Measurements from ENCODE around the gene WBP4. TPM values are rescaled to one million over a fixed set of nuclear protein-coding genes. Genes with fewer than 3 reads are reported as not detected.
"Not testable (repeated sequence)": the region's sequence is repeated elsewhere in the genome, so short reads cannot be mapped to it uniquely, and the experiment has no call there.

The WBP4 gene
- polyA plus RNA-seq (ENCODE audit: insufficient read length in 4 of 4): 10 to 100 TPM; 22.3 to 25.2 (median 24.5) TPM

- peak; percentile 96 to 99 (median 98) for DNase-seq (ENCODE audit: low read depth in 4 of 4, low spot score in 2 of 4)
Measured at GRCh38 chr13:41061075-41061913, at the start of gene WBP4. Gene WBP4 (plus strand): TSS chr13:41061509. CDS start chr13:41061674, 165 bp downstream.

GRCh38 chr13:41012536-41012935 lies 48.8 kb upstream of the WBP4 start:
- DNase-seq (ENCODE audit: low read depth in 4 of 4, low spot score in 2 of 4): no peak

DNA sequence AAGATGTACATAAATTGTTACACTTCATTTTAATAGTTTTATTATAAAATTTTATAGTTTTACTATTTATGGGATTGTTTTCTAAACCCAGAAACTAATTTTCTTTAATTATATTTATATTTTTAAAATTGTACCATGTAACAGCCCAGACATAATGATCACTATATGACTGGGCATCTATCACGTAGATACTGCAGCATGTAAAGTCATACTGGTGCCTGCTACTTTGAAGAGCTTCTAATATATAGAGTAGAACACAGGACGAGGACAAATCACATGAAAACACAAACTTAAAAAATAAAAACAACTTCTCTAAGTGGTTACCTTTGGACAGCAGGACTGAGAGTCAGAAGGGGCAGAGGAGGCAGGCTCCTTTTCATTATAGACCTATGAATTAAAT lies 47.5 kb upstream of the WBP4 start:
- no peak for DNase-seq (ENCODE audit: low read depth in 4 of 4, low spot score in 2 of 4)

GRCh38 chr13:41015920-41016319 lies 45.4 kb upstream of the WBP4 start:
- DNase-seq (ENCODE audit: low read depth in 4 of 4, low spot score in 2 of 4): no peak

DNA sequence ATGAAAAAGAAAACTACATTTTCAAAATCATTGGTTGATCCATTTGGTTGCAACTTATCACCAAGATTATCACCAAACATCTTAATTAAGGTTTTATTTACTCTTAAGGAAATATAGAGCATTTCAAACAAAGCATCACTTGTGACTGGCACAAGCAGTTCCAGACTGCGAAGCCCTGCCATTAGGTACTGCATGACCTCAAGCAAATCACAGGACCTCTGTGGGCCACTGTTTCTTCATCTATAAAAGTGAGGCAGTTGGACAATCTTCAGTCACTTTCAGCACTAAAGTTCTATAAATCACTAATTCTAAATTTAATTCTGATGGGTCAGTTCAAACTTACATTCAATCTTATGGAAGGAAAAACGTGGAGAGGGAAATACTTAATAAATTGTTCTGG lies 44.1 kb upstream of the WBP4 start:
- DNase-seq (ENCODE audit: low read depth in 4 of 4, low spot score in 2 of 4): no peak

DNA sequence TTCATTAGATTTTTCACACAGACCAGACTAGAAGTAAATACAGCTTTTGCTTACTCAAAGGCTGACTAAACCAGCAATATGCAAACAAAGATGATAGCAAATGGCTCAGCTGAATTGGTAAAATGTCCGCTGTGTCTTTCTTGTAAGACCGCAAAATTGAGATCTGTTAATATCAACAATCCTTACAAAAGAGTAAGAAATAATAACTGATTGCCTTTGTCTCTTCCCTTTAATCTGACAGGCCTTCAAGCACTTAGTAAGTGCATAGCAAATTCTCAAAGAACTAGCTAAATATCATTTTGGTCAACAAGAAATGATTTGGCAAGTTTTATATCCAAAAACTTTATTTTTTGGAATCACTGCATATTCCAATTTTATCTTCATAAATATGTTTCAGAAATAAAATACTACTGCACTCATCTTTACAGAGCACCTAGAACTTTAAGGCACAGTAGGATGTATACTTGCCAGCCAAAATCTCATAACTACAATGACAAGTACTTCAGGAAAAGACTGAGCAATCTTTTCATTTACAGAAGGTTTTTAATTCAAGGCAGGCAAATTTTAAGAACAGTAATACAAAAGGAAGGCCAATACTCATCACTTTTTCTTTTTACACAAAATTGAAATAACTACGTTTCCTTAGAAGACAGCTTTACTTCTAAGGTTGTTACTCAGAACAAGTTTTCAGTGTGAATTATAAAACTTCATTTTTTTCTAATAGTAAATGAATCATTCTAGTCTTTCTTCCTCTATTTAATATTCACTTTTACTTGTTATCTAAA lies 43.3 kb upstream of the WBP4 start:
- no peak for DNase-seq (ENCODE audit: low read depth in 4 of 4, low spot score in 2 of 4)

- no peak for DNase-seq (ENCODE audit: low read depth in 4 of 4, low spot score in 2 of 4)
Measured at GRCh38 chr13:41018602-41018948, 42.7 kb upstream of the WBP4 start.

DNA sequence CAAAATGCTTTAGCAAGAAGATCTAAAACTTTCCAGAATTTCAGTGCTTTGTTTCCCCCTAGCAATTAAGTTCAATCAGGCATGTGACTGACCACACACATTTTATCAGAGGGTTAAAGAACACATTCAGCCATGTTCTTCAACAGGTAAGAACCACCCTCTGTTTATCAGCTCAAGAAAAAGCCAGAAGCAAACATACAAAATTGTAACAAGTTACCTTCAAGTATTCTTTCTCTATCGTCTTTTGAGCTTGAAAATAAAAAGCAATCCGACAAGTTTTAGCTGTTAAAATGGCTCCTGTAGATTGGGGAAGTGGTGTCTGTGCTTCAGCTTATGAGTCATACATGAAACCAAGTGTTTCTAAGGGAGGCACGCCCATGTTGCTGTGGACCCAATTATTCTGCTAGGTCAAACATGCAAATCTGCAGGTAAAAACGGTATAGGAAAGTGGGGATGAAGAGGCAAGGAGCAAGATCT lies 42.3 kb upstream of the WBP4 start, which contains the start of gene ELF1:
ELF1 (minus strand) TSS at position 306 of the 477 bp plus-strand sequence. CDS start 37,262 bp downstream, outside the sequence.
- peak in 2 of 4 donors; percentile 36 to 41 for DNase-seq (ENCODE audit: low read depth in 4 of 4, low spot score in 2 of 4)

- DNase-seq (ENCODE audit: low read depth in 4 of 4, low spot score in 2 of 4): peak in 1 of 4 donors; percentile 12
Measured at GRCh38 chr13:41019578-41020347, 41.5 kb upstream of the WBP4 start.

- DNase-seq (ENCODE audit: low read depth in 4 of 4, low spot score in 2 of 4): no peak
Measured at GRCh38 chr13:41025518-41025917, 35.8 kb upstream of the WBP4 start.

DNA sequence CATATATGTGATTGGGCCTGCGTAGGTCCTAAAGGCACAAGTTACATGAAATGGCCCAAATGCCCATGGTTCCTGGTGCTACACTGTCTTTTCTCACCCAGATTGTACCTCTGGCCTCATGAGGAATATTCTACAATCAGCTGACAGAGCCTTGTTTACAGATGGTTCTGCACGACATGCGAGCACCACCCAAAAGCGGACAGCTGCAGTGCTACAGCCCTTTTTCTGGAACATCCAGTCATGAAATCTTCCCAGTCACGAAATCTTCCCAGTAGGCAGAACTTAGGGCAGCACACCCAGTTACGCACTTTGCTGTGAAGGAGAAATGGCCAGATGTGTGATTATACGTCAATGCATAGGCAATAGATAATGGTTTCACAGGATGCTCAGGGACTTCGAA lies 34.5 kb upstream of the WBP4 start:
- DNase-seq (ENCODE audit: low read depth in 4 of 4, low spot score in 2 of 4): no peak

GRCh38 chr13:41028051-41028450 lies 33.3 kb upstream of the WBP4 start:
- no peak for DNase-seq (ENCODE audit: low read depth in 4 of 4, low spot score in 2 of 4)

GRCh38 chr13:41029629-41030028 lies 31.7 kb upstream of the WBP4 start:
- no peak for DNase-seq (ENCODE audit: low read depth in 4 of 4, low spot score in 2 of 4)

DNA sequence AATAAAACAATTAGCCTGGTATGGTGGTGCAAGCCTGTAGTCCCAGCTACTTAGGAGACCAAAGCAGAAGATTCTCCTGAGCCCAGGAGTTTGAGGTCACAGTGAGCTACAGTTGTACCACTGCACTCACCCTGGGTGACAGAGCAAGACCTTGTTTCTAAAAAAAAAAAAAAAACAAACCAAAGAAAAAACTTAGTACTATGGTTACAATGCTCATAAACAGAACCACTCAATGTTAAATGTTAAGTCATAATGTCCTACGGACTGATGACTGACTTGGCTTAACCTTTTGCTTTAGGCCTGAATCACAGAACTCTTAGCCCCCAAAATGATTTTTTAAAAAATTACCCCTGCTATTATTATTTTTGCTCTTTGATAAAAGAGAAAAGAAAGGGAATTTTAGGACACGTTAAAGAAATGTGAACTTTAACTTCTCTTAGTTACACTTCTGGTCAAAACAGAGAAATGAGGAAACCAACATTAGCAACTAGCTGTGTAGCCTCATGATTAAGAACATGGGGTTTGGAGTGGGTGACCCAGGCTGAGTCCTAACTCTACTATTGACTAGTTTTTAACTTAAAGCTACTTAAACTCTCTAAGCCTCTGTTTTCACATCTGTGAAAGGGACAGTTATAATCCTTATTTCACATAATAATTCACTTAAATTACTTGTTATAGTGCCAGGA lies 28.5 kb upstream of the WBP4 start:
- no peak for DNase-seq (ENCODE audit: low read depth in 4 of 4, low spot score in 2 of 4)

GRCh38 chr13:41034382-41034781 lies 26.9 kb upstream of the WBP4 start:
- DNase-seq (ENCODE audit: low read depth in 4 of 4, low spot score in 2 of 4): no peak

GRCh38 chr13:41034881-41035280 lies 26.4 kb upstream of the WBP4 start:
- no peak for DNase-seq (ENCODE audit: low read depth in 4 of 4, low spot score in 2 of 4)

DNA sequence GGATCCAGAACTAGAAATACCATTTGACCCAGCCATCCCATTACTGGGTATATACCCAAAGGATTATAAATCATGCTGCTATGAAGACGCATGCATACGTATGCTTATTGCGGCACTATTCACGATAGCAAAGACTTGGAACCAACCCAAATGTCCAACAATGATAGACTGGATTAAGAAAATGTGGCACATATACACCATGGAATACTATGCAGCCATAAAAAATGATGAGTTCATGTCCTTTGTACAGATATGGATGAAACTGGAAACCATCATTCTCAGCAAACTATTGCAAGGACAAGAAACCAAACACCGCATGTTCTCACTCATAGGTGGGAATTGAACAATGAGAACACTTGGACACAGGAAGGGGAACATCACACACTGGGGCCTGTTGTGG lies 24.8 kb upstream of the WBP4 start:
- not testable (repeated sequence) for DNase-seq (ENCODE audit: low read depth in 4 of 4, low spot score in 2 of 4)

- no peak for DNase-seq (ENCODE audit: low read depth in 4 of 4, low spot score in 2 of 4)
Measured at GRCh38 chr13:41039746-41040145, 21.6 kb upstream of the WBP4 start.

GRCh38 chr13:41040584-41041334 lies 20.6 kb upstream of the WBP4 start:
- DNase-seq (ENCODE audit: low read depth in 4 of 4, low spot score in 2 of 4): no peak
